ENCODE data around the gene MCM10. TPM values are rescaled to one million over a fixed set of nuclear protein-coding genes. Genes with fewer than 3 reads are reported as not detected.

The MCM10 gene
- total RNA-seq, 1 experiment from 2014 or later: 43.1 TPM

GRCh38 chr10:13160934-13161856 lies at the start of gene MCM10 (continued):
- TF ChIP-seq TCF7L2 (IDR thresholded peaks at IDR 0.05; ENCODE audit: borderline replicate concordance, extremely low read depth, insufficient read depth, insufficient read length) (peak; percentile 49), EGR1 (IDR thresholded peaks at IDR 0.05; ENCODE audit: low read depth) (peak; percentile 26; the same call in 1 of the 2 replicates), FOSL1 (IDR thresholded peaks at IDR 0.05; ENCODE audit: low read depth) (no peak)
- TF ChIP-seq, protein P1, sequence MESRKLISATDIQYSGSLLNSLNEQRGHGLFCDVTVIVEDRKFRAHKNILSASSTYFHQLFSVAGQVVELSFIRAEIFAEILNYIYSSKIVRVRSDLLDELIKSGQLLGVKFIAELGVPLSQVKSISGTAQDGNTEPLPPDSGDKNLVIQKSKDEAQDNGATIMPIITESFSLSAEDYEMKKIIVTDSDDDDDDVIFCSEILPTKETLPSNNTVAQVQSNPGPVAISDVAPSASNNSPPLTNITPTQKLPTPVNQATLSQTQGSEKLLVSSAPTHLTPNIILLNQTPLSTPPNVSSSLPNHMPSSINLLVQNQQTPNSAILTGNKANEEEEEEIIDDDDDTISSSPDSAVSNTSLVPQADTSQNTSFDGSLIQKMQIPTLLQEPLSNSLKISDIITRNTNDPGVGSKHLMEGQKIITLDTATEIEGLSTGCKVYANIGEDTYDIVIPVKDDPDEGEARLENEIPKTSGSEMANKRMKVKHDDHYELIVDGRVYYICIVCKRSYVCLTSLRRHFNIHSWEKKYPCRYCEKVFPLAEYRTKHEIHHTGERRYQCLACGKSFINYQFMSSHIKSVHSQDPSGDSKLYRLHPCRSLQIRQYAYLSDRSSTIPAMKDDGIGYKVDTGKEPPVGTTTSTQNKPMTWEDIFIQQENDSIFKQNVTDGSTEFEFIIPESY (IDR thresholded peaks at IDR 0.05; ENCODE audit: extremely low read depth, insufficient replicate concordance, low read length): no peak

DNA sequence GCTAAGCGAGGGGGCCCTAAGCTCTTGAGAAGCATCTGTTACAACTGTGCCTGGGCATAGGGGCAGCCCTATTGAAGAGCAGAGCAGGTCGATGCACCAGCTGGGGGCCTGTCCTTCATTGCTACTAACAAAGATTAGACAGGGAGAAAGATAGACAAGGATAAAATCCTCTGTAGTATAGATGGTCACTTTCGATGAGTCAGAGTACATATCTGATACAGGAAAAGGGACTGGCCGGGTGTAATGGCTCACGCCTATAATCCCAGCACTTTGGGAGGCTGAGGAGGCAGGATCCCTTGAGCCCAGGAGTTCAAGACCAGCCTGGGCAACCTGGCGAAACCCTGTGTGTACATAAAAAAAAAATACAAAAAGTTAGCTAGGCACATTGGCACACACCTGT lies 47.8 kb upstream of the MCM10 start:
- no peaks in the 10 kb centered on the region for H3K4me1 ChIP-seq (ENCODE audit: control insufficient read depth in 1 of 2, insufficient read depth in 2 of 2, low read length in 2 of 2)
- RAD21 ChIA-PET (ENCODE audit: low non-redundant PET in 1 of 2, low total read pairs in 2 of 2, uncharacterized antibody in 2 of 2, unreplicated experiment in 2 of 2): no interaction called here
- H3K4me2 ChIP-seq (ENCODE audit: low read length): no peak overlapping the region
- H3K9me3 ChIP-seq (ENCODE audit: control insufficient read depth in 1 of 2, insufficient read depth in 1 of 2, low read depth in 1 of 2, low read length in 2 of 2): no peaks in the 10 kb centered on the region
- DNase-seq (ENCODE audit: low read depth, low spot score) (no peak), ATAC-seq (no peak)
- no peaks in the 10 kb centered on the region for H3K79me2 ChIP-seq (ENCODE audit: insufficient read depth, low read length)
- H2AFZ ChIP-seq (ENCODE audit: low read depth, low read length, poor library complexity, severe bottlenecking): no peak overlapping the region
- CTCF ChIA-PET: no interaction called here
- intact Hi-C loops (cut with micrococcal nuclease): no loop called here
- H4K20me1 ChIP-seq (ENCODE audit: insufficient read depth): no peaks in the 10 kb centered on the region
- no peak overlapping the region for H3K9ac ChIP-seq (ENCODE audit: low read length)
- TF ChIP-seq SP1 (IDR thresholded peaks at IDR 0.05; ENCODE audit: low read depth) (no peak), CBX3 (IDR thresholded peaks at IDR 0.05; ENCODE audit: low read depth) (no peak), TCF7L2 (IDR thresholded peaks at IDR 0.05; ENCODE audit: borderline replicate concordance, extremely low read depth, insufficient read depth, insufficient read length) (no peak), SRF (IDR thresholded peaks at IDR 0.05; ENCODE audit: low read depth) (no peak), FOSL1 (IDR thresholded peaks at IDR 0.05; ENCODE audit: low read depth) (no peak), ATF3 (IDR thresholded peaks at IDR 0.05) (no peak)
- TF ChIP-seq, protein P1 (IDR thresholded peaks at IDR 0.05; ENCODE audit: extremely low read depth, insufficient replicate concordance, low read length): no peak
- no TSS peak for BruUV-seq (replicated peaks)
- H3K27ac ChIP-seq (ENCODE audit: low read depth, low read length): no peak overlapping the region
- no peaks in the 10 kb centered on the region; a peak in 1 of 4 replicates for H3K36me3 ChIP-seq (ENCODE audit: control insufficient read depth in 1 of 2, insufficient read depth in 2 of 2, low read length in 2 of 2)
- no peak overlapping the region for H3K4me3 ChIP-seq (replicated peaks in 1 of 2; ENCODE audit: low read depth in 1 of 2, low read length in 2 of 2)
- no peaks in the 10 kb centered on the region for H3K27me3 ChIP-seq (ENCODE audit: insufficient read depth, low read length)
- POLR2A ChIA-PET: no interaction called here
- H3K9me2 ChIP-seq (ENCODE audit: insufficient read depth): no peaks in the 10 kb centered on the region

All from HCT116 (cell line).